Left ventricle myocardium inferior (tissue), 1 donor: ENCODE measurements around the gene KIF9. TPM values are rescaled to one million over a fixed set of nuclear protein-coding genes. Genes with fewer than 3 reads are reported as not detected.

Experiments
- DNase-seq: peaks from one replicate; pipeline ENCODE4 v3.0.0-alpha.2; 2020
- H3K27ac ChIP-seq: fragments of 200-600 bp; replicated peaks from 2 replicates; pipeline ENCODE4 v1.8.0; 2021
- H3K27me3 ChIP-seq: fragments of 200-600 bp; 2 replicates; pipeline ENCODE4 v1.8.0; 2021; ENCODE audit warnings: low read depth
- H3K36me3 ChIP-seq: fragments of 200-600 bp; 2 replicates; pipeline ENCODE4 v1.8.0; 2021
- H3K4me1 ChIP-seq: fragments of 200-600 bp; 2 replicates; pipeline ENCODE4 v1.8.0; 2021
- H3K4me3 ChIP-seq: fragments of 200-600 bp; 2 replicates; pipeline ENCODE4 v1.8.0; 2021; ENCODE audit warnings: mild to moderate bottlenecking, moderate library complexity
- H3K9me3 ChIP-seq: fragments of 200-600 bp; replicated peaks from 2 replicates; pipeline ENCODE4 v1.8.0; 2021
- CTCF ChIP-seq: fragments of 200-600 bp; IDR thresholded peaks from 2 replicates; pipeline ENCODE4 v1.8.0; 2021; ENCODE audit warnings: antibody characterized with exemption, mild to moderate bottlenecking, borderline replicate concordance
- intact Hi-C: fragments of 100-400 bp; cut with micrococcal nuclease; formaldehyde crosslinking; loops from one replicate; pipeline ENCODE4 v1.11.0; 2022
- total RNA-seq: library from RNA; stranded (reverse); fragmentation: NEBNext Ultra II Directional; extraction: Animal tissue kit (Norgen Biotek cat#: 25700); gene quantifications from one replicate; pipeline ENCODE4 v1.2.1, GENCODE V29; 2021
- donor health status: DM: no; HTN: yes; CAD: no; lungs with severe emphysema.

KIF9 gene
- total RNA-seq, 1 donor from 2014 or later, result 13.5 TPM

DNA sequence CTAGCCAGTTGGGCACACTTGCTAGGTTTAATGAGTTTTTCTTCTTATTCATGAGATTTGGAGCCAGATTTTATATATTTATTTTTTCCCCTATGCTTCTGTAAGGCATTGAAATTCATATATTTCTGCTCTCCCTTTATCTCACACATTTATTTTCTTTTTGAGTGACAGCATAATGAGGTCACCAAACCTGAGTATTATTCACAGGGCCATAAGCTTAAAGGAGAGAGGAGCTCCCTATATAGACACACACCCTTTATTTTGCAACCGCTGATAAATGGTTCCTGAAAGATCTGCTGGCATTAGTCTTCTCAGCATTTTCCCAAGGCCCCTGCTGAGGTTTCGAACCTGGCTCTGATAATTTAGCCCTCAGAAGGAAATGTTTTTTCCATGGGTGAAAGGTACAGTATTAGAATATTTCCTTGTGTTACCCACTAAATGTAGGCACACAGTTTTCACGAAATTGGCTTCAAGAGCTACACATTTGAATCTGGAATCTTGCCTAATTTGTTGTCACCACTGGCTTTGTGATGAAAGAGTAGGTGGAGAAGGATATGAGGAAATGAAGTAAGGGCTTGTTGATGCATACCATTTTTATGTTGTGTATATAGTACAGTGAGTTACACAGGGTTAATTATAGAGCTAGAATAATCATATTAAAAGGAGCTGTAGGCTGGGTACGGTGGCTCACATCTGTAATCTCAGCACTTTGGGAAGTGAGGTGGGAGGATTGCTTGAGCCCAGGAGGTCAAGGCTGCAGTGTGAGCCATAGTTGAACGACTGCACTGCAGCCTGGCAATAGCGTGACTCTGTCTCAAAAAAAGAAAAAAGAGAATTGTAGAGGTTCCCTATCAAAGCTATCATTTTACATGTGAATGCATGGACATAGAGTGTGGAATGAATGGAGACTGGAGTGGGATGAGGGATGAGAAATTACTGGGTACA is 6.6 kb upstream of the KIF9 start:
- no peak overlapping the region for H3K4me3 ChIP-seq
- H3K27ac ChIP-seq, result no peak overlapping the region
- H3K4me1 ChIP-seq, result peaks cover 41% of the 10 kb centered on the region
- intact Hi-C loops, result no loop called here
- H3K36me3 ChIP-seq, result peaks cover 30% of the 10 kb centered on the region
- no peaks in the 10 kb centered on the region for H3K27me3 ChIP-seq
- TF ChIP-seq CTCF, result no peak
- no peak for DNase-seq
- H3K9me3 ChIP-seq, result no peaks in the 10 kb centered on the region

GRCh38 chr3:47283591-47284364 is 1.2 kb upstream of the KIF9 start:
- Histone ChIP-seq H3K4me1 (peaks cover 47% of the 10 kb centered on the region), H3K9me3 (no peaks in the 10 kb centered on the region)

GRCh38 chr3:47283193-47283537 is 566 bp upstream of the KIF9 start:
- Histone ChIP-seq H3K4me1 (peaks cover 47% of the 10 kb centered on the region), H3K36me3 (peaks cover 16% of the 10 kb centered on the region), H3K27me3 (no peaks in the 10 kb centered on the region), H3K4me3 (peak overlapping the region; percentile 83), H3K27ac (peak overlapping the region; percentile 93), H3K9me3 (no peaks in the 10 kb centered on the region)
- intact Hi-C loops, result no loop called here
- DNase-seq, result no peak
- no peak for TF ChIP-seq CTCF

More at GRCh38 chr3:47283591-47284364, 1.2 kb upstream of the KIF9 start:
- intact Hi-C loops, result no loop called here
- no peak for DNase-seq
- Histone ChIP-seq H3K4me3 (peak overlapping the region; percentile 83), H3K36me3 (peaks cover 21% of the 10 kb centered on the region), H3K27ac (peak overlapping the region; percentile 93), H3K27me3 (no peaks in the 10 kb centered on the region)
- no peak for TF ChIP-seq CTCF

DNA sequence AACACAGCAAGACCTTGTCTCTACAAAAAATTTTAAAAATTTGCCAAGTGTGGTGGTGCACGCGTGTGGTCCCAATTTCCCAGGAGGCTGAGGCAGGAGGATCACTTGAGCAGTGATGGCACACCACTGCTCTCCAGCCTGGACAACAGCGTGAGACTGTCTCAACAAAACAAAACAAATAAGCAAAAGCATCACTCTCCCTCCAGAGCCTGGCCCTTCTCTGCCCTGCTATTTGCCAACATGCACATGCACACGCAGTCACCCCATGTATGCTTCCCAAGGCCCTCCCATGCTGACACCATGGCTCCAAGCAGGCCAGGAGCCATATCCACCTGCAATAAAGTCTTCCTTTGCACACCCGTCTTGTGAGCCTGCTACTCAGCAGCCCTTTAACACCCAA is 2.1 kb downstream of the KIF9 start:
- Histone ChIP-seq H3K4me1 (peaks cover 43% of the 10 kb centered on the region), H3K27ac (no peak overlapping the region), H3K9me3 (no peaks in the 10 kb centered on the region), H3K4me3 (no peak overlapping the region), H3K27me3 (no peaks in the 10 kb centered on the region), H3K36me3 (peaks cover 3% of the 10 kb centered on the region)
- TF ChIP-seq CTCF, result no peak
- intact Hi-C loops, result no loop called here
- no peak for DNase-seq

- no peaks in the 10 kb centered on the region for H3K9me3 ChIP-seq
- no peak overlapping the region for H3K27ac ChIP-seq
- no peak for TF ChIP-seq CTCF
- H3K4me3 ChIP-seq, result no peak overlapping the region
- intact Hi-C loops, result no loop called here
- H3K36me3 ChIP-seq, result peaks cover 17% of the 10 kb centered on the region
- H3K27me3 ChIP-seq, result no peaks in the 10 kb centered on the region
- DNase-seq, result no peak
- peaks cover 7% of the 10 kb centered on the region for H3K4me1 ChIP-seq
These were observed 6.0 kb downstream of the KIF9 start for GRCh38 chr3:47276558-47276957.
